Subcutaneous abdominal adipose tissue (tissue), 5 donors: ENCODE data around the gene BBIP1.

ENCODE experiments used
- H3K27ac ChIP-seq: one replicate; pipeline ENCODE4 v1.7.0; 2013; ENCODE audit warnings: low read depth, mild to moderate bottlenecking, inconsistent platforms, low read length, moderate library complexity
- H3K27me3 ChIP-seq, 5 donors: one replicate each; pipeline ENCODE4 v1.7.0; 2013; ENCODE audit warnings: low read length in 5 of 5, inconsistent platforms in 1 of 5; ENCODE audit not compliant: control insufficient read depth in 5 of 5, insufficient read depth in 4 of 5
- H3K36me3 ChIP-seq, 5 donors: one replicate each; pipeline ENCODE4 v1.7.0; 2013; ENCODE audit warnings: low read length in 5 of 5; ENCODE audit not compliant: control insufficient read depth in 5 of 5, insufficient read depth in 5 of 5
- H3K4me1 ChIP-seq, 5 donors: one replicate each; pipeline ENCODE4 v1.7.0; 2013; ENCODE audit warnings: low read length in 5 of 5, mild to moderate bottlenecking in 3 of 5, moderate library complexity in 1 of 5; ENCODE audit not compliant: control insufficient read depth in 5 of 5, insufficient read depth in 5 of 5
- H3K4me3 ChIP-seq, 5 donors: one replicate each; pipeline ENCODE4 v1.7.0; 2013; ENCODE audit warnings: low read length in 5 of 5, low read depth in 1 of 5
- H3K9ac ChIP-seq, 5 donors: one replicate each; pipeline ENCODE4 v1.7.0; 2013; ENCODE audit warnings: low read length in 5 of 5, mild to moderate bottlenecking in 4 of 5, moderate library complexity in 3 of 5
- H3K9me3 ChIP-seq, 5 donors: one replicate each; pipeline ENCODE4 v1.7.0; 2013; ENCODE audit warnings: low read length in 5 of 5; ENCODE audit not compliant: control insufficient read depth in 5 of 5
- donor health status: healthy.
- donor health status: healthy.
- donor health status: healthy.
- donor health status: healthy.
- donor health status: healthy.

The BBIP1 gene

GRCh38 chr10:110865186-110865808, 53.7 kb downstream of the BBIP1 start:
- peak overlapping the region in 4 of 5 donors; percentile 7 to 49 (median 12) for H3K9ac ChIP-seq
- no peaks in the 10 kb centered on the region for H3K27me3 ChIP-seq
- H3K4me3 ChIP-seq: peak overlapping the region in 3 of 5 donors; percentile 27 to 42 (median 31)
- H3K9me3 ChIP-seq: no peaks in the 10 kb centered on the region
- no peaks in the 10 kb centered on the region for H3K36me3 ChIP-seq
- peaks cover 2 to 70% (median 50%) of the 10 kb centered on the region in 5 donors for H3K4me1 ChIP-seq
- peak overlapping the region; percentile 94 for H3K27ac ChIP-seq

- Histone ChIP-seq H3K27ac (peak overlapping the region; percentile 94), H3K9ac (peak overlapping the region in 4 of 5 donors; percentile 7 to 58 (median 33)), H3K4me1 (peaks cover 5 to 76% (median 56%) of the 10 kb centered on the region in 5 donors)
These were observed 54.3 kb downstream of the BBIP1 start for GRCh38 chr10:110864662-110865140.

GRCh38 chr10:110863956-110864355, 55.0 kb downstream of the BBIP1 start:
- H3K27ac ChIP-seq: peak overlapping the region; percentile 94
- peaks cover 8 to 84% (median 62%) of the 10 kb centered on the region in 5 donors for H3K4me1 ChIP-seq
- H3K4me3 ChIP-seq: no peak overlapping the region

More at GRCh38 chr10:110864662-110865140, 54.3 kb downstream of the BBIP1 start:
- no peaks in the 10 kb centered on the region for H3K27me3 ChIP-seq
- H3K4me3 ChIP-seq: peak overlapping the region in 4 of 5 donors; percentile 27 to 42 (median 36)
- no peaks in the 10 kb centered on the region for H3K36me3 ChIP-seq
- no peaks in the 10 kb centered on the region for H3K9me3 ChIP-seq

GRCh38 chr10:110863361-110863760, 55.6 kb downstream of the BBIP1 start:
- no peak overlapping the region for H3K4me3 ChIP-seq
- H3K27me3 ChIP-seq: no peaks in the 10 kb centered on the region
- no peaks in the 10 kb centered on the region for H3K9me3 ChIP-seq
- no peaks in the 10 kb centered on the region for H3K36me3 ChIP-seq
- no peak overlapping the region for H3K9ac ChIP-seq
- peak overlapping the region; percentile 28 for H3K27ac ChIP-seq
- peaks cover 8 to 88% (median 66%) of the 10 kb centered on the region in 5 donors for H3K4me1 ChIP-seq

More at GRCh38 chr10:110863956-110864355, 55.0 kb downstream of the BBIP1 start:
- H3K27me3 ChIP-seq: no peaks in the 10 kb centered on the region
- no peaks in the 10 kb centered on the region for H3K36me3 ChIP-seq
- H3K9ac ChIP-seq: no peak overlapping the region
- H3K9me3 ChIP-seq: no peaks in the 10 kb centered on the region

GRCh38 chr10:110862961-110863360, 56.0 kb downstream of the BBIP1 start:
- H3K4me1 ChIP-seq: peaks cover 8 to 91% (median 70%) of the 10 kb centered on the region in 5 donors
- H3K4me3 ChIP-seq: no peak overlapping the region
- H3K27me3 ChIP-seq: no peaks in the 10 kb centered on the region
- H3K9me3 ChIP-seq: no peaks in the 10 kb centered on the region
- H3K27ac ChIP-seq: no peak overlapping the region
- H3K9ac ChIP-seq: no peak overlapping the region
- H3K36me3 ChIP-seq: no peaks in the 10 kb centered on the region

- H3K9me3 ChIP-seq: no peaks in the 10 kb centered on the region
- H3K27me3 ChIP-seq: no peaks in the 10 kb centered on the region
- H3K36me3 ChIP-seq: no peaks in the 10 kb centered on the region
- H3K4me3 ChIP-seq: no peak overlapping the region
- H3K4me1 ChIP-seq: peaks cover 12 to 92% (median 78%) of the 10 kb centered on the region in 5 donors
- H3K9ac ChIP-seq: no peak overlapping the region
- peak overlapping the region; percentile 24 for H3K27ac ChIP-seq
These were observed 56.9 kb downstream of the BBIP1 start for GRCh38 chr10:110861930-110862649.

- Histone ChIP-seq H3K27ac (peak overlapping the region; percentile 24), H3K9ac (no peak overlapping the region), H3K4me3 (no peak overlapping the region), H3K4me1 (peaks cover 12 to 87% (median 73%) of the 10 kb centered on the region in 5 donors), H3K9me3 (no peaks in the 10 kb centered on the region), H3K36me3 (no peaks in the 10 kb centered on the region), H3K27me3 (no peaks in the 10 kb centered on the region)
These were observed 57.5 kb downstream of the BBIP1 start for GRCh38 chr10:110861476-110861875.

GRCh38 chr10:110860576-110861241, 58.3 kb downstream of the BBIP1 start:
- no peaks in the 10 kb centered on the region for H3K27me3 ChIP-seq
- no peaks in the 10 kb centered on the region for H3K36me3 ChIP-seq
- H3K9me3 ChIP-seq: no peaks in the 10 kb centered on the region
- H3K27ac ChIP-seq: peak overlapping the region; percentile 73
- peak overlapping the region in 1 of 5 donors; percentile 54 for H3K9ac ChIP-seq
- H3K4me1 ChIP-seq: peaks cover 12 to 79% (median 68%) of the 10 kb centered on the region in 5 donors
- H3K4me3 ChIP-seq: no peak overlapping the region

- no peaks in the 10 kb centered on the region for H3K9me3 ChIP-seq
- H3K27ac ChIP-seq: peak overlapping the region; percentile 73
- H3K4me1 ChIP-seq: peaks cover 12 to 72% (median 61%) of the 10 kb centered on the region in 5 donors
- H3K4me3 ChIP-seq: peak overlapping the region in 1 of 5 donors; percentile 32
- H3K27me3 ChIP-seq: no peaks in the 10 kb centered on the region
- no peaks in the 10 kb centered on the region for H3K36me3 ChIP-seq
- H3K9ac ChIP-seq: peak overlapping the region in 3 of 5 donors; percentile 7 to 42 (median 34)
These were observed 59.0 kb downstream of the BBIP1 start for GRCh38 chr10:110859973-110860376.
